Measurements from ENCODE around the gene NRSN2.
"Not testable (repeated sequence)": the region's sequence is repeated elsewhere in the genome, so short reads cannot be mapped to it uniquely, and the experiment has no call there.

NRSN2 gene

DNA sequence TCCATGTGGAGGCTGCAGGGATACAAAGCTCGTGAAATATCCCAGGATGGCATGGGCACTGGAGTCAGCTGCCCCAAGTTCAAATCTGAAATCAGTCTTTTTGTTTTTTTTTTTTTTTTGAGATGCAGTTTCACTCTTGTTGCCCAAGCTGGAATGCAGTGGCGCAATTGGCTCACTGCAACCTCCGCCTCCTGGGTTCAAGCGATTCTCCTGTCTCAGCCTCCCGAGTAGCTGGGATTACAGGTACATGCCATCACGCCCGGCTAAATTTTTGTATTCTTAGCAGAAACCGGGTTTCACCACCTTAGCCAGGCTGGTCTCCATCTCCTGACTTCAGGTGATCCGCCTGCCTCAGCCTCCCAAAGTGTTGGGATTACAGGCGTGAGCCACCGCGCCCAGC, 30.7 kb downstream of the NRSN2 start:
- not testable (repeated sequence) for DNase-seq

DNA sequence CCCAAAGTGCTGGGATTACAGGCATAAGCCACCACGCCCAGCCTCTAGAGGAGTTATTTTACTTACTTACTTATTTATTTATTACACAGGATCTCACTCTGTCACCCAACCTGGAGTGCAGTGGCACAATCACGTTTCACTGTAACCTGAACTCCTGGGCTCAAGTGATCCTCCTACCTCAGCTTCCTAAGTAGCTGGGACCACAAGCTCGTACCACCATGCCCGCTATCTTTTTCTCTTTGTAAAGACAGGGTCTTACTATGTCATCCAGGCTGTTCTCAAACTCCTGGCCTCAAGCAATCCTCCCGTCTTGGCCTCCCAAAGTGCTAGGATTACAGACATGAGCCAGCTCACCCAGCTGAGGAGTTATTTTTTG, 32.0 kb downstream of the NRSN2 start:
- no peak for DNase-seq

DNA sequence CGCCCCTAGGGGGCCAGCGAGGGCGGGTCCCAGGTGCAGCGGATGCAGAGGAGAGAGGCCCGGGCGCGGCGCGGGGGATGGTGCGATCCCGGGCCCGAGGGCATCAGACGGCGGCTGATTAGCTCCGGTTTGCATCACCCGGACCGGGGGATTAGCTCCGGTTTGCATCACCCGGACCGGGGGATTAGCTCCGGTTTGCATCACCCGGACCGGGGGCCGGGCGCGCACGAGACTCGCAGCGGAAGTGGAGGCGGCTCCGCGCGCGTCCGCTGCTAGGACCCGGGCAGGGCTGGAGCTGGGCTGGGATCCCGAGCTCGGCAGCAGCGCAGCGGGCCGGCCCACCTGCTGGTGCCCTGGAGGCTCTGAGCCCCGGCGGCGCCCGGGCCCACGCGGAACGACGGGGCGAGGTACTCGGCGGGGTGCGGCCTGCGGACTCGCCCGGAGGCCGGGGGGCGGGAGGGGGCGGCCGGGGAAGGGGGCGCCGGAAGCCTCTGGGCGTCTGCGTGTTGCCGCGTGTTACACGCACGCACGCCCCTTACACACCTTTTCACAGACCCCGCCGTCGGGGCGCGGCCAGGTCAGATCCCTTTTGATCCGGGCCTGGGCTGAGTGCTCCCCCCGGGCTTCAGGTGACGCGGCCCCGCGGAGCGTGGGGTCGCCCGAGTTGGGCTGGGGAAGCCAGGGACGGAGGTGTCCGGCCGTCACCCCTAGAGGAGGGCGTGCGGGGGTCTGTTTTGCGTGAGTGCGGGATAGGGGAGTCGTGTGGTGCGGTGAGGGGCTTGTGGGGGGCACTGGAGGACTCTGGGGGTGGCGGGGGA, 34.1 kb downstream of the NRSN2 start:
- DNase-seq = no peak

DNA sequence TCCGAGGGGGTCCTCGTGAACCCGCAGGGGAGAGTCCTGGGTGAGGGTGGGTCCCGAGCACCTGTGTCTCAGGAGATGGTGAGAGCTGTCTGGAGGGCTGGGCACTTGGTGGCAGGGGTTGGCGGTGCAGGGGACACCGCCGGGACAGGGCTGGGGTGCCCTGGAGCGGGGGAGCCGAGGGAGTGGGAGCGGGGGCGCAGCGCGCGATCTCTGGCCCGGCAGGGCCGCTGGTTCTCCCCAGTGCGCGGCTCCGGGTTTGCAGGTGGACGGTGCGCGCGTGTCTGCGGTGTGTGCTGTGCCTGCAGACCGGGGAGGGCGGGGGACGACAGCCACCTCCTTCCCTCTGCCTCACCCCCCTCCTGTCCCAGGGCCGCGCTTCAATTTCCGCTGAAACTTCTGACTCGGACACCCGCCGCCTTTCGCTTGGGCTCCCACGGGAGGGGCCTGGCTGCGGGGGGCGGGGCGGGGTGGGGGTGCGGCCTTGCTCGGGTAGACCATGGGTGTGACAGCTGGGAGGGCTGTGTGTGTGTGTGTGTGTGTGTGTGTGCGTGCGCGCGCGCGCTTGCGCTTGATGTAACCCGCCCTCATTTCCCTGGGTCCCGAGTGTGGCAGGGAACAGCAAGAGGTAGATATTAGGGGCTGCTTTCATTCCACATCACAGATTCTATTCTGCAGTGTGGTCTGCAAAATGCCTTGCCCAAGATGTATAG, 34.8 kb downstream of the NRSN2 start:
- DNase-seq = peak; percentile 52

DNA sequence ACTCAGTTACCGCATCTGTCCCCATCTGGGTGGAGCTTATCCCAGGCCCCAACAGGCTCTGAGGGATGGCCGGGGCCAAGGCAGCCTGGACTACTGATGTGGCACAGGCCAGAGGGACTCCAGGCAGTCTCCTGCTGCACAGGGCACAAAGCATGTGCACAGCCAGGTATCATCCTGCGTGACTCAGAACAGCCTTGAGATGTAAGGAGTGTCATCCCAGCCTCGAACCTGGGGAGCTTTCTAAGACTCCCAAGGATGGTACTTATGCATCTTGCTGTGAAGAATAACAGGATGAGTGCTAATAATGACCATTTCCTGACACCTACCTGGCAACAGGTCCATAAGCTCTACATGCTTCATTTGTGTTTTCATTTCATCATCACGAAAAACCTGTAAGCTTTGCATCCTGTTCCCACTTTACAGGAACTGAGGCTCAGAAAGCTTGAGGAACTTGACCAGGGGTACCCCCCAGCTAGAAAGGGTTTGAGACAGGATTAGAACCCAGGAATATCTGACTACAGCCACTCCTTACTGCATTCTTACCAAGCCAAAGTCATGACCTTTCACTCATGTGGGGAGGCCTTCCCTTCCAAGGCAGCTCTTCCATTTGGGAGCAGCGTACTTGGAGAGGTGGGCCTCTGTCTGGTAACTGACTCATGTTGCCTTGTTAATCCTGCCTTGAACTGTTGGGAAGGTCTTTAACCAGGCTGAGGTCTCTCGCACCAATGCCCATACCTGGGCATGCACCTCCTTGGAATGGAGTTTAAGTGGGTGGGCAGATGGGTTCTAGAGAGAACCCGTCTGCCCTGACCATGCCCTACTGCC, 35.6 kb downstream of the NRSN2 start:
- no peak for DNase-seq

DNA sequence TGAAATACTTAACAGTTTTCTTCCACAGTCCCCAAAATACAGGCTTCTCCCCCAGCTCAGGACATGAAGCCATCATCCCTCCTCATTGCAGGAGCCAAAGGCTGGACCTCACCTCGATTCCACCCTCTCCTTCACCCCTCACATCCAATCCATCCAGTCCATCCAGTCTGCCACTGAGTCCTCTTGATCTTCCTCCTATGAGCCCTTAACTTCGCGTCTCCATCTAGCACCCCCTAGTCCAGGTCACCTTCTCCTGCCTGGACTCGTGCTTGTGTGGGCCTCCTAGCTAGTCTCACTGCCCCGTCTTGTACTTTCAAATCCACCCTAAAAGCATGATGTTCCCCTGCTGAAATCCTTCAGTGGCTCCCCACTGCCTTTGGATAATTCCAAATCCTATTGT, 37.0 kb downstream of the NRSN2 start:
- no peak for DNase-seq

DNA sequence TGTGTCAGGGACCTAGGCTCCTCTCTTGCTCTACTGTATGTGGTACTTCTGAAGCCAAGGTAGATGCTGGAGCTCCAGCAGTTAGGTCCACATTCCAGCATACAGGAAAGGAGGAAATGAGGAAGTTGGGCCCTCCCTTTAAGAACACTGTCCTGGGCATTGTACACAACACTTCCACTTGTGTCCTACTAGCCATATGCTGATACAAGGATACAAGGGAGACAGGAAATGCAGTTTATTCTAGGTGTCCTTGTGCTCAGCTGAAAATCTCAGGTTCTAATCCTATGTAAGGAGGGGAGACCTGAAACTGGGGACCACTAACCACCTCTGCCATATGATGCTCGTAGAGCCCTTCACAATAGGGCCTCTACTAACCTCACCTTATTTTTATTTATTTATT, 37.8 kb downstream of the NRSN2 start:
- no peak for DNase-seq

DNA sequence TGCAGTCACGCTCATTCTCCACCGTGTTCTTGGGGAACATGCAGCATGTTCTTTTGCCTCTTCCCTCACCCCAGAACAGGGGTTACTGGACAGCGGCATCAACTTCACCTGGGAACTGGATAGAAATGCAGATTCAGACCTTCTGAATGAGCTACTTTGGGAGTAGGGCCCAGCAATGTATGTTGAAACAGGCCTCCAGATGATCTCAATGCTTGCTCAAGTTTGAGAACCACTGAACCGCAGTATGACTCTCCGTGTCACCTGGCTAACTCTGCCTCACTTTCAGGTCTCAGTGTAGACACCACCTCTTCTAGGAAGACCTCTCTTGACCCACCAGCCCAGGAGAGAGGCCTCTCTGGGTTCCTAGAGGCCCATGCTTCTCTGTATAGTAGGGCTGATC, 38.5 kb downstream of the NRSN2 start:
- no peak for DNase-seq

DNA sequence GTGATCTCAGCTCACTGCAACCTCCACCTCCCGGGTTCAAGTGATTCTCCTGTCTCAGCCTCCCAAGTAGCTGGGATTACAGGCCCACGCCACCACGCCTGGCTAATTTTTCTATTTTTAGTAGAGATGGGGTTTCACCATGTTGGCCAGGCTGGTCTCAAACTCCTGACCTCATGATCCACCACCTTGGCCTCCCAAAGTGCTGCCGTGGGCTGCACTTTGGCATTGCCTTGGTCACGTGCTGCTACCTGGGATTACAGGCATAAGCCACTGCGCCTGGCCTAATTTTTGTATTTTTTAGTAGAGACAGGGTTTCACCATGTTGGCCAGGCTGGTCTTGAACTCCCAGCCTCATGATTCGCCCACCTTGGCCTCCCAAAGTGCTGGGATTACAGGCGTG, 39.7 kb downstream of the NRSN2 start:
- not testable (repeated sequence) for DNase-seq

DNA sequence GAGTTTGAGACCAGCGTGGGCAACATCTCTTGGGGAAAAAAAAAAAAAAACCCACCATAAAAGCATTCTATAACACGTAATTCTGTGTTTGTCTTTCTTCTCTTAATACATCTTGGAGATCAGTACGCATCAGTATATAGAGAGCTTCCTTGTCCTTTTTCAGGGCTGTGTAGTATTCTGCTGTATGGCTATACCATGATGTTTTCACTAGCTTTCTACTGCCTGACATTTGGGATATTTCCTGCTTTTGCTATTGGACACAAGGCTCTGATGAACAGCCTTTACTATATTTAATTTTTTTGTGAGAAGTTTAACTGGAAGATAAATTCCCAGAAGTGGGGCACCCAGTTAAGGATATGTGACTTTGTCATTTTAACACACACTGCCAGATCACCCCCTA, 40.6 kb downstream of the NRSN2 start:
- DNase-seq = no peak

DNA sequence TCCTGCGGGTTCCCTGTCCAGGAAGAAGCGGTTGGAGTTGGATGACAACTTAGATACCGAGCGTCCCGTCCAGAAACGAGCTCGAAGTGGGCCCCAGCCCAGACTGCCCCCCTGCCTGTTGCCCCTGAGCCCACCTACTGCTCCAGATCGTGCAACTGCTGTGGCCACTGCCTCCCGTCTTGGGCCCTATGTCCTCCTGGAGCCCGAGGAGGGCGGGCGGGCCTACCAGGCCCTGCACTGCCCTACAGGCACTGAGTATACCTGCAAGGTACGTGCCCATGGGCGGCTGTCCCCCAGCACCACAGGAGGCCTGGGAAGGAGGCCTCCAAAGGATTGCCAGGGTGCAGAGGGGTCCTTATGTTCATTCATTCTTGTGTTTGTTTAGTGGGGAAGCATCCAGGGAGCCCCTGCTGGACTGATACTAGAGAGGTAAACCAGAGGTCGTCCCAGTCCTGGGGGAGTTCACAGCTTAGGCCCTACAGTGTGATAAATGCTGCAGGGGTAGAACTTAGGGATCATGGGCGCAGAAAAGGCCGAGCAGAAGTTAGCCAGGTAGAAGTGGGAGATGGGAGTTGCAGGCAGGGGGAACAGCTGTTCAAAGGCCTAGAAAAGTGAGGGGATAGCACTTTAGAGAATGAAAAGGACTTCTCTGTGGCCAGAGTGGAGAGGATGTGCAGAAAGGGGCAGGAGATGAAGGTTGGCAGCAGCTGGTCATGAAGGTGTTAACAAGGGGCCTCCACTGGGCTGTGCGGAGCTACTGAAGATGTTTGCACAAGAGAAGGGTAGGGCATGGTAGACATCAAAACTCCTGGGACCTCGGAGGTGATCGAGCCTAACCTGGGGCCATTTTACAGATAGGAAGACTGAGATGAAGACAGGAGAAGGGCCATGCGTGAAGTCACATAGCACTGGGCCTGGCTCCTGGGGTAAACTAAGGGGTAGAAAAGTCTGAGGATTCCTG, 41.4 kb downstream of the NRSN2 start:
- no peak for DNase-seq

DNA sequence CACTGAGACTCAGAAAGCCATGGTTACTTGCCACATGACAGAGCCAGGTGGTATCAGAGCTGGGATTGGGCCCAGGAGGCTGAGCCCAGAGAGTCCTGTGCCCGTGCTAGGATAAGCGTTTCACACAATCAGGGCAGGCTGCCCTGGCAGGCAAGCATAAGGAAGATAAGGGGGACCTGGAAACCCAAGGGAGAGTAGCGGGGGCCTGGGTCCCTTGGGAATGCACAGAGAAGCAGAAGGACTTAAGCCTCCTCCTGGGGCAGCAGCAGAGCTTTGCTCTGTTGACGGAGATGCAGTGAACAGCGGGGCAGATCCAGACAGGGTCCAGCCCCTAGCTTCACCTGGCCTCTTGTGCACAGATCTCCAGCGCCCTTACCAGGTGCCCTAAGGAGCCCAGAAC, 42.3 kb downstream of the NRSN2 start:
- DNase-seq = no peak

DNA sequence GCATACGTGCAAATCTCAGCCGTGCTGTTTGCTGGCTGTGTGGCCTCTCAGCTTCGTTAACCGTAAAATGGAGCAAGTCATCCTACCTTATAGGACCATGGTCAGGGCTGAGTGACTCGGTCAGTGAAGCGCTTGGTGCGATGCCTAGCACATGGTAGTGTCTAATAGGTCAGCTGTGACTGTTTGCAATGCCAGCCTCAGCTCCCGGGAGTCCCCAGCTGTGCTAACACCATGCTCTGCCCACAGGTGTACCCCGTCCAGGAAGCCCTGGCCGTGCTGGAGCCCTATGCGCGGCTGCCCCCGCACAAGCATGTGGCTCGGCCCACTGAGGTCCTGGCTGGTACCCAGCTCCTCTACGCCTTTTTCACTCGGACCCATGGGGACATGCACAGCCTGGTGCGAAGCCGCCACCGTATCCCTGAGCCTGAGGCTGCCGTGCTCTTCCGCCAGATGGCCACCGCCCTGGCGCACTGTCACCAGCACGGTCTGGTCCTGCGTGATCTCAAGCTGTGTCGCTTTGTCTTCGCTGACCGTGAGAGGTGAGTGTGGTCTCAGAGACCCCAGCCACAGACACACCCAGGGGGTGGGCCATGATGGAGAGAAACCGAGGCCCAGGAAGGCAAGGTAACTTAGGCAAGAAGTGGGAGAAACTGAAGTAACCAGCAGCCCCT, 44.3 kb downstream of the NRSN2 start:
- DNase-seq = no peak

DNA sequence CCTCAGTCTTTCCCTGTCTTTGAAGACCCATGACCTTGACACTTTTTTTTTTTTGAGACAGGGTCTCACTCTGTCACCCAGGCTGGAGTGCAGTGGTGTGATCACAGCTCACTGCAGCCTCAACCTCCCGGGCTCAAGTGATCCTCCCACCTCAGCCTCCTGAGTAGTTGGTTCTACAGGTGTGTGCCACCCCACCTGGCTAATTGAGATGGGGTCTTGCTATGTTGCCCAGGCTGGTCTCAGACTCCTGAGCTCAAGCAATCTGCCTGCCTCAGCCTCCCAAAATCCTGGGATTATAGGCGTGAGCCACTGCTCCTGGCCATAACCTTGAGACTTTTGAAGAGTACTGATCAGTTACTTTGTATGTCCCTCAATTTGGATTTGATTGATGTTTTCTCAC, 46.4 kb downstream of the NRSN2 start:
- not testable (repeated sequence) for DNase-seq

DNA sequence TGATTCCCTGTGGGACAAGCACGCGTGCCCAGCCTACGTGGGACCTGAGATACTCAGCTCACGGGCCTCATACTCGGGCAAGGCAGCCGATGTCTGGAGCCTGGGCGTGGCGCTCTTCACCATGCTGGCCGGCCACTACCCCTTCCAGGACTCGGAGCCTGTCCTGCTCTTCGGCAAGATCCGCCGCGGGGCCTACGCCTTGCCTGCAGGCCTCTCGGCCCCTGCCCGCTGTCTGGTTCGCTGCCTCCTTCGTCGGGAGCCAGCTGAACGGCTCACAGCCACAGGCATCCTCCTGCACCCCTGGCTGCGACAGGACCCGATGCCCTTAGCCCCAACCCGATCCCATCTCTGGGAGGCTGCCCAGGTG, 49.3 kb downstream of the NRSN2 start:
- DNase-seq = no peak

DNA sequence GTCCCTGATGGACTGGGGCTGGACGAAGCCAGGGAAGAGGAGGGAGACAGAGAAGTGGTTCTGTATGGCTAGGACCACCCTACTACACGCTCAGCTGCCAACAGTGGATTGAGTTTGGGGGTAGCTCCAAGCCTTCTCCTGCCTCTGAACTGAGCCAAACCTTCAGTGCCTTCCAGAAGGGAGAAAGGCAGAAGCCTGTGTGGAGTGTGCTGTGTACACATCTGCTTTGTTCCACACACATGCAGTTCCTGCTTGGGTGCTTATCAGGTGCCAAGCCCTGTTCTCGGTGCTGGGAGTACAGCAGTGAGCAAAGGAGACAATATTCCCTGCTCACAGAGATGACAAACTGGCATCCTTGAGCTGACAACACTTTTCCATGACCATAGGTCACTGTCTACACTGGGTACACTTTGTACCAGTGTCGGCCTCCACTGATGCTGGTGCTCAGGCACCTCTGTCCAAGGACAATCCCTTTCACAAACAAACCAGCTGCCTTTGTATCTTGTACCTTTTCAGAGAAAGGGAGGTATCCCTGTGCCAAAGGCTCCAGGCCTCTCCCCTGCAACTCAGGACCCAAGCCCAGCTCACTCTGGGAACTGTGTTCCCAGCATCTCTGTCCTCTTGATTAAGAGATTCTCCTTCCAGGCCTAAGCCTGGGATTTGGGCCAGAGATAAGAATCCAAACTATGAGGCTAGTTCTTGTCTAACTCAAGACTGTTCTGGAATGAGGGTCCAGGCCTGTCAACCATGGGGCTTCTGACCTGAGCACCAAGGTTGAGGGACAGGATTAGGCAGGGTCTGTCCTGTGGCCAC, 49.9 kb downstream of the NRSN2 start:
- DNase-seq = no peak

DNA sequence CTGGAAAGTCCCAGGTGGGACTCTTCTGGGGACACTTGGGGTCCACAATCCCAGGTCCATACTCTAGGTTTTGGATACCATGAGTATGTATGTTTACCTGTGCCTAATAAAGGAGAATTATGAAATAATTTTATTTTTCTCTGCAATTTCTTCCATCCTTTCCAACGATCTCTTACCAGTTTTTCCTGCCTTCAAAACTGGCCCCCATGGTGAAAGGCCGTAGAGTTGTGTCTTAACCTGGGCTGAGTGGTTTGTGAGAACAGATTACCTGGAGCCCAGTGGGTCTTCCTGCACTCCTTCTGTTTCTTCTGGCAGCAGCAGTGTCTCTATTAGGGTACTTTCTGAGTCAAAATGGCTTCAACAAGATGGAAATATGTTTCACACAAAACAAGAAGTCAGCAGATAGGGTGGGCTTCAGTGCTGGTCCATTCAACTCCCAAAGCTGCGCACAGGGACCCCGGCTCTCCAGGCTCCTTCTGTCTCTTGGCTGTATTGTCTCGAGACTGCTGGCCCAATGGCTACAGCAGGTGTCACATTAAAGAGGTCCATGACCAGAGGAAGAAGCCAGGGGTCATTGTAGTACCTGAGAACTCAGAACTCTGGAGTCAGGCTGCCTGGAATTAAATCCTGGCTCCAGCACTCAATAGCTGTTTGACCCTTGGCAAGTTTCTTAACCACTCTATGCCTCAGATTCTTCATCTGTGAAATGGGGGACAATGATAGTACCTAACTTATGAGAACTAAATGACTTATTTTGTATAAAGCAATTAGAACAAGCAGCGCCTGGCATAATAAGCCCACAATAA, 50.7 kb downstream of the NRSN2 start:
- DNase-seq = no peak

DNA sequence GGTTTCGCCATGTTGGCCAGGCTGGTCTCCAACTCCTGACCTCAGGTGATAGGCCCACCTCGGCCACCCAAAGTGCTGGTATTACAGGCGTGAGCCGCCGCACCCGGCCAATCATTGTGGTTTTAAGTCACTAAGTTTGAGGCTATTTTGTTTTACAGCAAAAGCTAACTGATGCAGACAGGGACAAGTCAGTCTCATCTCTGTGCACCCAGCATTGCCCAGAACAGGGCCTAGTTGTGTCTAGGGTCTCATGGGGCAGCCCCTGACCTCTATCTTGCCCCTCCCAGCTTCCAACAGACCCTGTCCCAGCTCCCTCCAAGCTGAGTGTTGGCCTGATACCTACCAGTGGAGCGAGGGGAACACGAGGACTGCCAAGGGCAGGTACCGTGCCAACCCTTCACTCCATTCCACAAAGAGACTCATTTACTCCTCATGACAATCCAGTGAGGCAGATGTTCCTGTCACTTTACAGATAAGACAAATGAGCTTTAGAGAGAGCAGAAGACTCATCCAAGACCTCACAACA, 52.3 kb downstream of the NRSN2 start:
- DNase-seq = no peak

DNA sequence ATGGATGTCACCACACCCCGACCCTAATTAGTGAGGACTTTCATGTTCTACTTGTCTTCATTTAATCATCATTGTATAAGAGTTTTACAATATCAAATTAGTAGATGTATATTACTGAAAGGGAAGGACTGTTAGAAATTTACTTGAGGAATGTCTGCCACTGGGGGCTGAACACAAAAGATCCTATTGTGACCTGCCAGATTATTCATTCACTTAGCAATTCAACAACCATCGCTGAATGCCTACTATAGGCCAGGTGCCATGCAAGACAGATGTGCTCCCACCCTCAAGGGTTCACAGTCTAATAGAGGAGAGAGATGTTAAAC, 53.2 kb downstream of the NRSN2 start:
- DNase-seq = no peak

Measured in SIG-M5 (cell line).